Transverse colon (tissue), 4 donors: ENCODE results near the gene CRIP2.

Experiments used
- CTCF ChIP-seq, 5 experiments: fragments of 200-600 bp in 3 of 5; fragments of 450-650 bp in 2 of 5; sonication (generic) in 3 of 5; IDR thresholded peaks; 1 replicate in 2 of 5; 2 replicates in 3 of 5; pipeline ENCODE4 v1.5.1; 2016 to 2017; ENCODE audit warnings: antibody characterized with exemption in 5 of 5, inconsistent platforms in 3 of 5, mild to moderate bottlenecking in 2 of 5, moderate library complexity in 1 of 5
- POLR2AphosphoS5 ChIP-seq, 3 donors: sonication (generic); formaldehyde crosslinking; IDR thresholded peaks; one replicate each; pipeline ENCODE4 v1.6.1; 2016; ENCODE audit warnings: antibody characterized with exemption in 3 of 3

GRCh38 chr14:105468621-105469241 lies 5.9 kb upstream of the CRIP2 start:
- TF ChIP-seq CTCF (IDR thresholded peaks at IDR 0.05) (no peak), POLR2AphosphoS5 (IDR thresholded peaks at IDR 0.05) (no peak)
